GM21737 (cell line): ENCODE measurements around the gene ADCY2.

Experiments
- ATAC-seq: cut with Tn5 transposase; IDR thresholded peaks from one replicate; pipeline ENCODE4 v1.9.1; 2021; ENCODE audit warnings: mild to moderate bottlenecking, moderate library complexity; ENCODE audit not compliant: unreplicated experiment

ADCY2 gene

DNA sequence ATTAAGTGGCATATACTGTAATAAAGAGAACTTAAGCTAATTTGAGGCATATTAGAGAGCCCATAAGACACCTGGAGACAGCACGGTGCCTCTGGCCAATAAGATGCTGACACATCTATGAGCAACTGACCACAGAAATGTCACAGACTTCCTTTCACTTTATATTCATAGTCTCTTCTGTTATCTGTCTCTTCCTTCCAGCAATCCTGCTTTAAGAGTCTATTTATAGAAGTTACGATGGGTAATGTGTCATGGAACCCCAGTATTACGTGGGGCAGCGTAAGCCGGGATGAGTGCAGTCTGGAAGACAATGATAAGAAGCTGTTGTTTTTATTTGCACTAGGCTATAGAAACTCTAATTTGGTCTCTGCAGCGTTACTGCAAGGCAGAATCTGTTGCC is 318.2 kb downstream of the ADCY2 start:
- no peak for ATAC-seq

DNA sequence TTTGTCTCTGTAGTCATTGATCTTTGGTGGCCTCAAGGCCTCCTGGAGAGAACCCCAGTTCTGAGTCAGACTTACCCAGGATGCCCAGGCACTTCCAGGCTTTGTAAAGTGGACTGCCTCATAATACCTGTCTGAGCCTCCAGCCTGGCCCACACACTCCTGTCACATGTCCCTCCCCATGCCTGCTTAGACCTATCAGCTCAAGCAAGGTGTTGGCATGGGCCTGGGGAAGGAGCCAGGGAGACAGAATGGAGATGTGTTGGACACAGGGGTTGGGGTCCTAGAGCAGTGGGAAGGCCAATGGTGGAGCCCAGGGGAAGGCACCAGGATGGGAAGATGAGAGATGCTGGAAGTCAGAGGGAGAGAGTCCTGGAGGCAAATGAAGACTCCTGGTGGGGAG is 318.8 kb downstream of the ADCY2 start:
- ATAC-seq, result no peak

DNA sequence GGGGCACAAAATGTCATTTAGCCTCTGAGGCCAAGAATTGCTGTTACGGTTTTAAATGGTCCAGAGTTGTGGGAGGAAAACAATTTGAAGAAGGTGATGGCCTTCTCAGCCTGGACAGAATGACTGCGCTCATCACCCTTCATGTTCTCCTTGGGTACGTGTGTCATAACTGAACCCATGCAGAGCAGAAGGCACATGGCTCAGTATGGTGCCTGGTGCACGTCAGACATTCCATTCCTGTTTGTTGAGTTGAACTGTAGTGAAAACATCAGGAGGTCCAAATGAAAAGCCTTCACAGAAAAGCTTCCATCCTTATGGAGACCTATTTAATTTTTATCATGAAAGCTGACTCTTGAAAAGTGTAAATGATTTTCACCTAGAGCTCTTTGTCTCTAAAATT is 321.8 kb downstream of the ADCY2 start:
- ATAC-seq, result no peak

DNA sequence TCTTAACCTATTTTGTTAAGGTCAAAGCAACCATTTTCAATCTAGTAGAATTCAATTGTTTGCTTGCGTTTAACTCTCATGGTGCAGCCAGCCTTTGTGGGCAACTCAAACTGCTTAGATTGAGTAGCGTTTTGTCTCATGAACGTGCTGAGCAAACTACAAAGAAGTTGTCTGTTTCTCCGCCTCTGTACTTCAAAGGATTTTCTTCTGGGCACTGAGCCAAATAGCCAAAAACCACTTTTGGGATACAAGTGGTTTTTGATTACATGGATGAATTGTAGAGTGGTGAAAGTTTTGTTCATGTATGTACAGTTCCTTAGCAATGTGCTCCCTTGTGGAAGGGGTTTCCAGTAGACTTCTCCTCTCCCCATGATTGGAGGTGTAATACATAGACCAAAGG is 332.1 kb downstream of the ADCY2 start:
- no peak for ATAC-seq

DNA sequence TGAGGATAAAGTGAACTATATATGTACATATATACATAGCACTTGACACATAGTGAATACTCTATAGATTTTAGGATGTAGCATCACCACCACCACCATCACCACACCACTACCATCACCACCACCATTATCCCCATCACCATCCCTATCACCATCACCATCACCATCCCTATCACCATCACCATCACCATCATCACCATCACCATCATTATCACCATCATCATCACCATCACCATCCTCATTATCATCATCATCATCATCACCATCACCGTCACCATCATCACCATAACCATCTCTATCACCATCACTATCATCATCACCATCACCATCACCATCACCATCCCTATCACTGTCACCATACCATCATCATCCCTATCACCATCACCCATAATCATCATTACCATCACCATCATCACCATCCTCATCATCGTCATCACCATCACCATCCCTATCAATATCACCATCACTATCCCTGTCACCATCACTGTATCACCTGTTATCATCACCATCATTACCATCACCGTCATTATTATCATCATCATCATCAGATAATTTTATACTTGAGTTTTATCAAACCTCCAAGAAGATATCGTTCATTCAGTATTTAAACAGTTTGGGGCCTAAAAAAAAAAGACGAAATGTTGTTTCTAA is 345.6 kb downstream of the ADCY2 start:
- ATAC-seq, result no peak

DNA sequence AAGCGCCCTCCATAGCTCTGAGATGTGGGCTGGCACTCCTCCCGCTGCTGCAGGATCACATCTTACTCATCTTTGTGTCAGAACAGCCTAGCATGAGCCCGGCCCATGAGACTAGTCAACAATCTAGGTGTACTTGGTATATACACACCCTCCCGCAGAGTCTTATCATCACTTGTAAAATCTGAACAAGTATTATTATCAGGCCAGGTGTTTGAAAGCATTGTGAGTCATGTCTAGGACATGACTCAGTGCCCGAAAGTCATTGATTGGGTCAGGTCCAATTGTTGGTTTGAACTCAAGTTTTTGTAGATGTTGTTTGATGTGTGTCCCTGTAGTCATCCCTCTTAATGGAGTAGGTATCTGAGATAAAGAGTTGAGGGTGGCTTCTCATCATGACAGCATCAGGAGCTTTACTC is 346.3 kb downstream of the ADCY2 start:
- no peak for ATAC-seq

DNA sequence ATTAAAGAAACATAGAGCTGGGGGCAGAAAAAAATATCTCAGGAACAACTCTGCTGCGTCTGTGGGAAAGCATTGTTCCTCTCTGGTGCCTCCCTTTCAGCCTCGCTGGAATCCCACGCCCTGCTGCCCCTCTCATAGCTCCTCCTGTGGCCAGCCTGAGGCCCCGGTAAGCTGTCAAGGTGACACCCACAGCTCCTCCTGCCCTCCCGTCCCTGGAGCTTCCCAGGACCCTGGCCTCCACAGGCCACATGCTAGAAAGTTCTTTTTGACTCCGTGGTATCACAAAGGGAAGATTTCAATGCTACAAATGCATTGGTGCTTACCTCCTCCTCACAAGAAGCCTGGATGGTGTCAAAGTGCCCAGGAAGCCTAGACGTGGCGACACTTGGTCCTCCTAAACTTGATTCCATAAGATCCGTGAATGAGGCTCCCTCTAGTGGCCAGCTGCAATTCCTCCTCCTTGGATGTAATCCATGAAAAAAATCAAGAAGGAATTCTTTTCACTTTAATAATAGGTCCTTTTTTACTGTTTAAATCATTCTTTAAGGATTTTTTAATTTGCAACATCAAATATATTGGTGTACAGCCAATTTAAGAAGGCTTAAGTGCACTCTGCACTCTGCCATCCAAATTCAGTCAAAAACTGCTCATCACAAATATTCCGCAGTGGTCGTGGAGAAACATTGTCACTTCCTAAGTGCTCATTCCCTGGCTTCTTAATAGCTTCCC is 350.1 kb downstream of the ADCY2 start:
- no peak for ATAC-seq

DNA sequence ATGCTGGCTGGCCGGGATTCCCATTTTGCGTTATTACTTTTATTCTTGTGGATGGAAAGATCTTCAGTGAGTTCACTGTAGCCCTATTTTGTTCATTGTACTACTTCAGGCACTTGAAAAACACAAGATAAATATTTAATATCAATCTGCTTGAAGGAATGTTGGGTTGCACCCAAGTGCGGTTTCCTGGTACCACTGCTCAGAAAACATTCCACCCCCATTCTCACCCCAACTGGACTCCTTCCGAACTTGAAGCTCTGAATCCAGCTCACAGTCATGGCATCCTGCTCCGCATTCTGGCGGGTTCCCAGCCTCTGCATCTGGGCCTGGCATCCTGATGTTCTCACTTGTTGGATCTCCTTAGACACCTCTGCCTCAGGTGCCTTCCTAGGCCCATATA is 351.8 kb downstream of the ADCY2 start:
- ATAC-seq, result no peak

DNA sequence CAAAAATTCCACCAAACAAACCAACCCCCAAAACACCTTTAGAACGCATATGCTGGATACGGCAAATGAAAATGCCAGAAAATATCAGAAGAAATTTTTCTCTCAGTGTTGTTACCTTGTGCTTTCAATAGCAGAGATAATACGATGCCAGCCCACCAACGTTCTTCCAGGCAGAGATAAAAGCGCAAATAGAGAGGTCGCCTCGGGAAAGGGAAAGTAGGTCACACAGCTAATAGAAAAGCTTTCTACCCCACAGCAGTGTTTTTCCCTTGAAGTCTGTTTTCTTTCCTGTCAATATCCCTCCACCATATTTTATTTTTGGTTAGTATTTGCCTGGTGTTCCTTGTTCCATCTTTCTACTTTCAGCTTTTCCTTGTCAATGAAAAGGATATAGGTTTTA is 353.7 kb downstream of the ADCY2 start:
- no peak for ATAC-seq

DNA sequence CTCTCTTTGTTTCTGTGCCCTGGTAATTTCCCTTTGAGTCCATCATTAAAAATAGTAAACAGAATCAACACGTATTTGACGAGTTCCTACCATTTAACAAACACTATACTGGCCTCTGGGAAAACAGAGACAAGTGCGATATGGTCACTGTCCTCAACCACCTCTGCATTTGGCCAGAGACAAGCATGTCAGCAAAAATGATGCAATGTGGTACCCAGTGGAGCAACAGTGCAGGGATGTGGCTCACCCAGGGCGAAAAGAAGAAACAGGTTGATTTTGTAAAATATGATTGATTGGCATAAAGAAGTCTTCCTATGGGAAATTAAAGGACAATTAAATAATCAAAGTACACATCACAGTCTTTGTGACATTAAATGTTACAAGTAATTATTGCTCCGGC is 355.9 kb downstream of the ADCY2 start:
- ATAC-seq, result no peak

DNA sequence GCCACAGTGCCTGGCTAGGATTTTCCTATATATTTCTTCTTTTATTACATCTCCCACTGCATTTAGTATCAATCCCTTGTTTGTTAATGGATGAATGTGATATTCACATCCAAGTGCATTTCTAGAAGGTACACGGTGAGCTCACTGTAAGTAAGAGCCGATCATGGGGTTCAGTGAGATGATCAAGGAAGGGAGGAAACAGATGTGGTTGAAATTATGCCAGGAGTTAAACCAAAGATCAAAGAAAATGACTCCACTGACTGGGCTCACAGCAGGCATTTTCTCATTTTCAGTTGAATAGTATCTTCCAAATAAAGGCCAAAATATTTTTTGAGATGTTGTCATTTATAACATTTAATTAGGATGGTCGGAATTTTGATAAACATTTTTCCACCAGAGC is 357.2 kb downstream of the ADCY2 start:
- no peak for ATAC-seq

DNA sequence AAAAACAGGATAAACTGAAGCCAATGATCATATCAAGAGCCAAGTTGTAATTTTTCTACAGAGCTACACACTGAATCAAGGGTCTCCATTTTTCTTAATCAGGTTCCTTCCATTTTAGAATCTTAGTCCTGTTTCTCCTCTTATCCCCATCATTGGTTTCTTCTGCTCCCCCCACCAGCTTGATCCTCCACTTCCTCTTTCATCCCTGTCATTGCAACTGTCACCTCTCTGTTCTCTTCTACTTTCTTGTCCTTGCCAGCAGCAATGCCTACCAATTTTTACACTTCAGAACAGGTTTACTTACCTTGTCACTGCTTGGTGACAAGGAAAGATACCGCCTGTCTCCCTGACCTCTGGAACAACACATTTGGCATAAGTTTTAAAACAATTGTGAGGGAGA is 357.7 kb downstream of the ADCY2 start:
- ATAC-seq, result no peak

DNA sequence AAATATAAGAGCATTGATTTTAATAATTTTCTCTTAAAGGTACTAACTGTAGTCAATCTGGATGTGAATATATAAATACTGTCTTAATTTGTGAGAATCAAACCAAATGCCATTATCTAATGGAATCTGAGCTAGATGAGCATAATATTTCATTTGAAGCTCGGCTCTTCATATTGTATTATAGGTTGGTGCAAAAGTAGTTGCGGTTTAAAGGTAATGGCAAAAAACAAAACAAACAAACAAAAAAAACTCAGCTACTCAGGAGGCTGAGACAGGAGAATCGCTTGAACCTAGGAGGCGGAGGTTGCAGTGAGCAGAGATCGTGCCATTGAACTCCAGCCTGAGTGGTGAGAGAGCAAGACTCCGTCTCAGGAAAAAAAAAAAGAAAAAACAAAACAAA is 358.6 kb downstream of the ADCY2 start:
- ATAC-seq, result no peak

DNA sequence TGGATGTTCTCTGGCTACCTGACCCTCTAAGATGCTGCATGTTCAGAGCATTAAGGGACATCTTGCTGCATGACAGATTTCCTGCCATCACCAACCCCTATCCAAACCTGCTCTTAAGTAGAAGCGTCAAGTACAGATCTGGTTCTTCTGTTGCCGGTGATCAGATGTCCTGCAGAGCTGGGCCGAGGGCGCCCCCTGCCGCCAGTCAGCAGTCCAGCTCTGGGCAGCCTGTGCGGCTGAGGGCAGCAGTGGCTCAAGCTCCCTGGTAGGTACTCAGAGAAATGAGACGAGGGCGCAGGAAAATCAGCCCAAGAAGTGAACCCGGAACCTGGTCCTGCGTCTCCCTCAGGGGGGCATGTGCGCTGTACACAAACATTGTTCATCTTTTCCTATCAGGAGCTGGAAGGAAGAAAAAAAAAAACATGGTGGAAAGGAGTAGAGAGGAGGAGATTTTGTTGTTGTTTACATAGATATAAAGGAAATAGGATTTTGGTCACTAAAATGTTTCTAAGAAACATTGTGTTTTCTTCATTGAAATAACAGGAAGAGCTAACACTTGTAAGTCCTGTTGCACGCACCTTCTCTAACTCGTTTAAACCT is 359.2 kb downstream of the ADCY2 start:
- ATAC-seq, result peak; percentile 84

DNA sequence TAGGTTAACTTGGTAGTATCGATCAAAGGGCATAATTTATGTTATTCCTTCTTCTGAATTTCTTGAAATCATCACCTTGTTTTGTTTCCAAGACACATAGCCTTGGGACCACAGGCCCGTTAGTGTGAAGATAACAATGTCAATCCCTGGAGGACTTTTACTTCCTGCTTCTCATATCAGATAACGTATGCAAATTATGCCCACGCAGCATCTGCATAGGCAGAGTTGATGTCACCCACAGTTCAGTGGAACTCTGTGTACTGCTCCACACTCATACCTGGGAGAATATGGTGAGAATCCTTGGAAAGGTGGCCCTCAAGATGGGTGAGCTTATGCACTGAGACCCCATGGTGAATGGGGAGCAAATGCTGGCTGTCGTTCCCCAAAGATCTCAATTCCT is 360.0 kb downstream of the ADCY2 start:
- ATAC-seq, result no peak

DNA sequence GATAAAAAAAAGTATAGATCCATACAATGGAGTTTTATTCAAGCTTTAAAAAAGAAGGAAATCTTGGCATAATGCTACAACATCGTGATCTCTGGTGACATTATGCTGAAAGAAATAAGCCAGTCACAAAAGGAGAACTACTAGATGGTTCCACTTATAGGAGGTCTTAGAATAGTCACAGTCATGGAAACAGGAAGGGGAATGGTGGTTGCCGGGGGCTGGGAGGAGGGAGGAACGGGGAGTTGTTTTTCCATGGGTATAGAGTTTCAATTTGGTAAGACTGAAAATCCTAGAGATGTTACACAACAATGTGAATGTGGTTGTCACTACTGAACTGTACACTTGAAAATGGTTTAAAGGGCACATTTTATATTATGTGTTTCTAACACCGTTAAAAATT is 360.5 kb downstream of the ADCY2 start:
- no peak for ATAC-seq

DNA sequence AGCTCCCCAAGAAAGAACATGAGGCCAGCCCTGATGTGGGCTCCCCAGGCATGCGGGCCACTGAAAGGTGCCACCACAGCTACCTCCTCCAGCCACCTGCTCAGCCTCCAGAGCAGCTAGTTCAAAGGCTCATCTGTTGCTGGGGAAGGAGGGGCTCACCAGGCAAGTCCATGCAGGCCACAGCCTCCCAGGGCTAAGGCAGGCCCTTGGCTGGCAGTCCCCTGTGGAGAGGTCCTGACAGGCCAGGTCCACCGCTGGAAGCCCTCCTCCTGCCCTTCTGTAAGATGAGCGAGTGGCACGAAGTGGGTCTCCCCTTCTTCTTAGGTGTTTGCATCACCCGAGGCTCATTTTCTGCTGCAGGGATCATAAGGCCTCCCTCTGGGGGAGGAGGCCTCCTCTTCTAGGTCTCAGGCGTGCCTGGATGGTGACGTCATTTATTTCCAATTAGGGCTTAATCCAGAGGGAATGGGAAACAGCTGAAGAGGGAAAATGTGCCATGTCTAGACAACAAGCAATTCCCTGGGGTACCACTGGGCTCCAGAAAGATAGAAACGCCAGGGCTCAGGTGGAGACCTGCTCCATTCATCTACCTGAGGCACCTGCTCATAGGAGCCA is 363.4 kb downstream of the ADCY2 start:
- no peak for ATAC-seq

DNA sequence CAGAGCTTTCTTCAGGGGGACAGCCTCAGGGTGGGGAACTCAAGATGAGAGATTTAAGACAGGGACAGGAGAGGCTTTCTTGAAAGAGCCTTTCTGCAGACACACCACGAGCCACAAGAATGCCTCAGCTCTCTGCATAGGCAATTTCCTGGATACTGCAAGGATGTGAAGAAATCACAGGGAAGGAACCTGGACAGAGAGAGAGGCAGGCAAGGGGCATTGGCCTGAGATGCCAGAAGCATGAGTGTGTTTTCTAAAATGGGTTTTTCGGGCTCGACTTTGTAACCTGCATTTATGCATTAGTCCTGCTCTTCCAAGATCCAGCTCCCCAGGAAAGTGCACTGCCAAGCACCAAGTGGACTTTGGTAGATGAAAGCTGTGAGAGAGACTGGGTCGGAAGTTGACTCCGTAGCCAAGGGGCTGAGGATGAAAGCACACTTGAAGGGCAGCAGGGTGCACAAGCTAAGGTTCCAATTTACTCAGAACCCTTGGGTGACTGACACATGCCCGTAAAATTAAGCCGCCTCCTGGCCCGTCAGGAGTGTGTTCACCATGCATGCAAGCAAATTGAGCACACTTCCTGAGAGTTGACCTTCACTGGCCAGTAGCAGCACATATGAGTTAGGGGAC is 364.1 kb downstream of the ADCY2 start:
- ATAC-seq, result no peak

DNA sequence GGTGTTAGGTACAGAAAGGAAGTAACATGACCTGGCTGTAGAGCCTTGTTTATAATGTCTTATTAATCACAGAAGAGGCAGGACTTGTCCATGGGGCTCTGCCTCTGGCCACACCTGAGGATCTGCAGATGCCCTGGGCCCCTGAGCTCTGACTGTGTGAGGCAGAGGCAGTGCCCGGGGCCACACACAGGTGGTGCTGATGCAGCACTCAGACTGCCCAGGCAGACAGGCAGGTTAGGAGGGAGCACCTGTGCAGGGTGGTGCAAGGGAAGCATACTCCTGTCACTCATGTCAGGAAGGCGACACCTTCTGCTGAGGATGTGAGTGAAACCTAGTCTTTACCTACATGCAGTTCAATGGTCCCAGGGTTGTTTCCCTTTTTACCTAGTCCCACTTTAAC is 366.3 kb downstream of the ADCY2 start:
- no peak for ATAC-seq

DNA sequence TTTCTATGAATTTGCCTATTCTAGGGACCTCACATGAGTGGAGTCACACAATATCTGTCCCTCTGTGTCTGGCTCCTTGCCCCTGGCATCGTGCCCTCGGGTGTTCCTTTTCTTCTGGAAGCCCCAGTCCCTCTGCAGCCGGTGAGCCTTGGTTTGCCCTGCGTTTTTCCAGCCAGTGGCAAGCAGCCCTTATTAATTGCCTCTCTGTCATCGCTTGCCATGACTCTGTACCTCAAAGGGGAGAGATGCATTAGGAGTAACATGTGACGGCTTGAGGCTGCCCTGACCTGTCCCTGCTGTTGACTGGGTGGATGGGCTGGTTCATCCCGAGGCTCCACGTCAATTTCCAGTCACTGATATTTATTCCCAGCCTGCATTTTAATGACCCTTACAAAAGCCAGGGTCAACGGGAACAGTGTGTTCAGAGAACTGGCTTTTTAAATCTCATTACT is 367.7 kb downstream of the ADCY2 start:
- ATAC-seq, result no peak

DNA sequence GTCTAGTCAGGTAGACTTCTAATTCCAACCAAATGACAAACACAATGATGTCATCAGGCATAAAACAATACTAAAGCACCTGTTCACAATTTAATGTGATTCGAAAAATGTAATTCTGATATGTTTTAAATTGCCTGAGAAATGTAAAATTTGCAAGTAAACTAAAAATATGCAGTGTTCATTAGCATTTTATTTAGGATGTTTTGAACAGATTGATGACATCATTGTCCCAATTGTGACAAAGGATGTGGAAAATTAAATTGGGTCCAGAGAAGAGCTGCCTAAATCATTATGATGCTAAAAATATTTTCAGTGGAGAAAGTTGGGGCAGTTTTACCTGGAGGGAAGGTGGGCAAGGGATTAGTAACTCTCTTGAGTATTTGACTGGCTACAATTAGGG is 368.5 kb downstream of the ADCY2 start:
- no peak for ATAC-seq
